OCI-LY1 (cell line): ENCODE results near the gene SMOC2.

Experiments
- H2AFZ ChIP-seq: fragments of 200-600 bp; sonication (generic), shearing (Covaris generic); 2 replicates; pipeline ENCODE4 v1.6.0; 2014; ENCODE audit warnings: antibody characterized with exemption, mild to moderate bottlenecking, low read length
- H3F3A ChIP-seq: fragments of 200-600 bp; sonication (generic), shearing (Covaris generic); 2 replicates; pipeline ENCODE4 v1.6.0; 2014; ENCODE audit warnings: mild to moderate bottlenecking, antibody characterized with exemption, low read length, moderate library complexity; ENCODE audit not compliant: insufficient read depth
- H3K27ac ChIP-seq: fragments of 200-600 bp; sonication (generic); 2 replicates; pipeline ENCODE4 v1.5.1; 2014; ENCODE audit warnings: low read length, mixed run types, mild to moderate bottlenecking, low read depth; ENCODE audit not compliant: poor library complexity, severe bottlenecking
- H3K27me3 ChIP-seq: fragments of 200-600 bp; sonication (generic); 2 replicates; pipeline ENCODE4 v1.6.0; 2014; ENCODE audit warnings: antibody characterized with exemption, mild to moderate bottlenecking, low read length, moderate library complexity; ENCODE audit not compliant: insufficient read depth
- H3K36me3 ChIP-seq: fragments of 200-600 bp; sonication (generic); 2 replicates; pipeline ENCODE4 v1.6.1; 2014; ENCODE audit warnings: mild to moderate bottlenecking, antibody characterized with exemption, low read length, moderate library complexity, mixed read lengths; ENCODE audit not compliant: insufficient read depth
- H3K4me1 ChIP-seq: fragments of 200-600 bp; sonication (generic); 2 replicates; pipeline ENCODE4 v1.5.1; 2014; ENCODE audit warnings: mild to moderate bottlenecking, low read length, moderate library complexity; ENCODE audit not compliant: insufficient read depth, severe bottlenecking
- H3K4me2 ChIP-seq: fragments of 200-600 bp; sonication (generic), shearing (Covaris generic); 2 replicates; pipeline ENCODE4 v1.6.1; 2014; ENCODE audit warnings: low read length
- H3K4me3 ChIP-seq: fragments of 200-600 bp; sonication (generic); 2 replicates; pipeline ENCODE4 v1.5.1; 2014; ENCODE audit warnings: low read length, low read depth, mild to moderate bottlenecking, mixed read lengths; ENCODE audit not compliant: poor library complexity, severe bottlenecking
- H3K79me2 ChIP-seq: fragments of 200-600 bp; shearing (Covaris generic); 2 replicates; pipeline ENCODE4 v1.6.1; 2016; ENCODE audit warnings: mixed run types, low read length, mixed read lengths; ENCODE audit not compliant: insufficient read depth
- H3K9ac ChIP-seq: fragments of 200-600 bp; sonication (generic), shearing (Covaris generic); 2 replicates; pipeline ENCODE4 v1.6.1; 2014; ENCODE audit warnings: mild to moderate bottlenecking, low read length, mixed read lengths
- H3K9me2 ChIP-seq: fragments of 200-600 bp; sonication (generic), shearing (Covaris generic); 2 replicates; pipeline ENCODE4 v1.6.1; 2014; ENCODE audit warnings: low read depth, mild to moderate bottlenecking, low read length, mixed read lengths
- H3K9me3 ChIP-seq: fragments of 200-600 bp; shearing (Covaris generic); 2 replicates; pipeline ENCODE4 v1.6.1; 2014; ENCODE audit warnings: low read length, mixed read lengths
- H4K20me1 ChIP-seq: fragments of 200-600 bp; sonication (generic), shearing (Covaris generic); 2 replicates; pipeline ENCODE4 v1.6.0; 2016; ENCODE audit warnings: mild to moderate bottlenecking, low read length; ENCODE audit not compliant: insufficient read depth
- EZH2 ChIP-seq: fragments of 200-600 bp; sonication (generic), shearing (Covaris generic); IDR thresholded peaks from 2 replicates; pipeline ENCODE4 v1.8.0; 2017; ENCODE audit warnings: borderline replicate concordance, mixed run types, mild to moderate bottlenecking, antibody characterized with exemption, low read length, moderate library complexity, mixed read lengths
- TF ChIP-seq, protein P1 (sequence below): fragments of 200-600 bp; sonication (generic), shearing (Covaris generic); IDR thresholded peaks from 2 replicates; pipeline ENCODE4 v1.5.1; 2017; ENCODE audit warnings: mild to moderate bottlenecking, antibody characterized with exemption, low read length, moderate library complexity, mixed read lengths

Gene SMOC2

DNA sequence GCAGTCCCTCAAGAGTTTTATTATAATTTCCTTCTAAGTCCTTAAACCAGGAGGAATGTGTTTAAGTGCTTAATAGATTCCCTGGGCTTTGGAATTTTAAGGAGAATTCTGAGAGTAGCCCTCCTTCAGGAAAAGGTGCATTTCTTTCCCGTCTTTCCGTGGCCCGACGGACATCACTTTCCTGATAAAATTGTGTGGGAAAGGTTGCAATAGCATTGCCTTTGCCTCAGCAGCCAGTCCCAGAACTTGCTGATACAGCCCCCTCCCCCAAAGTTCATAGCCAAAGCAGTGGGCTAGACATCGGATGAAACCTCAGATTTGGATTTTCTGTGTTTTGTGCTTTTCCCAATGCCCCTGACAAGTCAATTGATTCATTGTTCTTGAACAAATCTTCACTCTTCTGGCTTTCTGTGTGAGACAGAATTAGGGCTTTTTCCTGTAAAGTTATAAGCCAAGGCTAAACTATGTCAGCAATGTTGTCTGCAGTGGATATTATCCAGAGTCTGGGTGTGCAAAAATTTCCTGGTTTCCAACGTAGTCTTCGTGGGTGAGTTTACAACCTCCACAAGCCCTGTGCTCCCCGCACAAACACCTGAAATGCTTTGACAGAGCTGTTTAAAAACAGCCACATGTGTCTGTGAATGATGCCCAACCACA is 1.1 kb upstream of the SMOC2 start:
- Histone ChIP-seq H3K4me2 (no peak overlapping the region), H3K27ac (no peak overlapping the region), H3K4me3 (no peak overlapping the region), H2AFZ (no peak overlapping the region), H3K36me3 (no peaks in the 10 kb centered on the region), H3K9ac (no peak overlapping the region), H3K27me3 (no peaks in the 10 kb centered on the region), H3K4me1 (no peaks in the 10 kb centered on the region), H3K9me3 (no peaks in the 10 kb centered on the region), H3K9me2 (no peaks in the 10 kb centered on the region), H3F3A (no peaks in the 10 kb centered on the region), H3K79me2 (no peaks in the 10 kb centered on the region), H4K20me1 (no peaks in the 10 kb centered on the region)
- no peak for TF ChIP-seq EZH2
- TF ChIP-seq, protein P1, sequence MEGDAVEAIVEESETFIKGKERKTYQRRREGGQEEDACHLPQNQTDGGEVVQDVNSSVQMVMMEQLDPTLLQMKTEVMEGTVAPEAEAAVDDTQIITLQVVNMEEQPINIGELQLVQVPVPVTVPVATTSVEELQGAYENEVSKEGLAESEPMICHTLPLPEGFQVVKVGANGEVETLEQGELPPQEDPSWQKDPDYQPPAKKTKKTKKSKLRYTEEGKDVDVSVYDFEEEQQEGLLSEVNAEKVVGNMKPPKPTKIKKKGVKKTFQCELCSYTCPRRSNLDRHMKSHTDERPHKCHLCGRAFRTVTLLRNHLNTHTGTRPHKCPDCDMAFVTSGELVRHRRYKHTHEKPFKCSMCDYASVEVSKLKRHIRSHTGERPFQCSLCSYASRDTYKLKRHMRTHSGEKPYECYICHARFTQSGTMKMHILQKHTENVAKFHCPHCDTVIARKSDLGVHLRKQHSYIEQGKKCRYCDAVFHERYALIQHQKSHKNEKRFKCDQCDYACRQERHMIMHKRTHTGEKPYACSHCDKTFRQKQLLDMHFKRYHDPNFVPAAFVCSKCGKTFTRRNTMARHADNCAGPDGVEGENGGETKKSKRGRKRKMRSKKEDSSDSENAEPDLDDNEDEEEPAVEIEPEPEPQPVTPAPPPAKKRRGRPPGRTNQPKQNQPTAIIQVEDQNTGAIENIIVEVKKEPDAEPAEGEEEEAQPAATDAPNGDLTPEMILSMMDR: no peak

DNA sequence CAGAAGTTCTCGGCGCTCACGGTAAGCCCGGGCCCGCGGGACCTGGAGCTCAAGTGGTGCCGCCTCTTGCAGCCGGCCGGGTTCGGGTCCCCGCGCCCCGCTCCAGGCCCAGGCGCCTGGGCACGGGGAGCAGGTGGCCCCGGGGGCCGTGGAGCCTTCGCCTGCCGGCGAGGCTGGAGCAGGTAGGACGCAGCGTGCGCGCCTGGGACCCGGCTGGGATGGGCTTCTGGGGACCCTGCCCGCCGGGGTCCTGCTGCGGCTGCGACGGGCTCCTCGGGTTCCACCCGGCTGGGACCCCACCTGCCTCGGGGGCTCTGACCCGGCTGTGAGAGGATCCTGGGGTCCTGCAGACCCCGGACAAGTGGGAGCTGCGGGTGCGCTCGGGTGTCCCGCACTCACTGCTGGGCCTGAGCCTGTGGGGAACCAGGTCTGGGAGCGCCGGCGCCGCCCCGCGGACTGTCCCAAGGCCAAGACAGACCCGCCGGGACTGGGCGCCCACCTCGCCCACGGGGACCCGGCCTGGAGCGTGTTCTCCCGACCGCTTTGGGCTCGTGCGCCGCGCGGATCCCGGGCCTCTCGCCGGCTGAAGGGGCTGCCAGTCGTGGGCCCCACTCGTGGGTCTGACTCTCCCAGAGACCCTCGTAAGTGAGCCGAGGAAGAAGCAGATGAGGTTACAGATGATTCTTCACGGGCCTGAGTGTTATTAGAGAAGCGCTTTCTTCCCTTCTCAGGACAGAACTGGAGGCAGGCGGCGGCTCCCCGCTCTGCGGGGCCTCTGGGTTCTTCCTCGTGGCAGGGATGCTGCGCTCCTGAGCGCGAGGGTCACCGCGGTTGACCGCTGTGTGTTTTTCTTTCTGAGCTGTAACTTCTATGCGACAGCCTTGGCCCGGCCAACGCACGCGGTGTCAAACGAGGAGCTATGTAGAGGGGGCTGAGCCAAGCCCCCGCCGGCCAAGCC is 729 bp downstream of the SMOC2 start:
- TF ChIP-seq, protein P1: no peak
- no peak for TF ChIP-seq EZH2
- no peaks in the 10 kb centered on the region for H3K27me3 ChIP-seq
- no peak overlapping the region for H3K4me2 ChIP-seq
- H3K36me3 ChIP-seq: no peaks in the 10 kb centered on the region
- no peaks in the 10 kb centered on the region for H3F3A ChIP-seq
- no peak overlapping the region for H3K27ac ChIP-seq
- no peaks in the 10 kb centered on the region for H3K9me3 ChIP-seq
- H3K79me2 ChIP-seq: no peaks in the 10 kb centered on the region
- no peak overlapping the region for H3K9ac ChIP-seq
- no peaks in the 10 kb centered on the region for H3K4me1 ChIP-seq
- H4K20me1 ChIP-seq: no peaks in the 10 kb centered on the region
- no peak overlapping the region for H2AFZ ChIP-seq
- H3K9me2 ChIP-seq: no peaks in the 10 kb centered on the region
- no peak overlapping the region for H3K4me3 ChIP-seq

DNA sequence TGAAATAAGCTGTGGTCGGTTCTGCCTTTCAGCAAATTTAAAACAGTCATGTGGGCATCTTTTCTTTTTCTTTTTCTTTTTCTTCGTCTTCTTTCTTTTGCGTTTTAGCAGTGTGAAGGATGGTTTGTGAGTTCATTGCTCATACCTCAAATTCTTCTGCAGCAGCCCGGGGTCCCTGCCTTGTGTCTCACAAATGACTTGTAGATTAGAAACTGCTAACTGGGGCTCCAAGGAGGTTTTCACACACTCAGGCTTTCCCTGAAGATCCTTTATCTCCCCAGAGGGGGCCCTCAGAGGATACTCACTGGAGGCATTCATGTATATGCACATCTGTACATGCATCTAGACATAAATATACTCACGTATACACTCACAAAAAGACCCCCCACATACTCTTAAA is 1.7 kb downstream of the SMOC2 start:
- no peaks in the 10 kb centered on the region for H3K9me3 ChIP-seq
- TF ChIP-seq EZH2: no peak
- TF ChIP-seq, protein P1: no peak
- no peaks in the 10 kb centered on the region for H3K27me3 ChIP-seq
- H3K4me1 ChIP-seq: no peaks in the 10 kb centered on the region
- no peaks in the 10 kb centered on the region for H3K9me2 ChIP-seq
- no peak overlapping the region for H3K4me2 ChIP-seq
- H4K20me1 ChIP-seq: no peaks in the 10 kb centered on the region
- no peak overlapping the region for H3K9ac ChIP-seq
- no peak overlapping the region for H2AFZ ChIP-seq
- H3K4me3 ChIP-seq: no peak overlapping the region
- no peaks in the 10 kb centered on the region for H3F3A ChIP-seq
- H3K36me3 ChIP-seq: no peaks in the 10 kb centered on the region
- H3K79me2 ChIP-seq: no peaks in the 10 kb centered on the region
- H3K27ac ChIP-seq: no peak overlapping the region
